ENCODE results near the gene FFAR2. TPM values are rescaled to one million over a fixed set of nuclear protein-coding genes. Genes with fewer than 3 reads are reported as not detected.
A peak's percentile ranks its signal among the peaks of the same experiment; 100 is the strongest.

The FFAR2 gene
- total RNA-seq, 2 donors from 2014 or later = 0.22 to 0.82 TPM

- H3K9me3 ChIP-seq = no peaks in the 10 kb centered on the region
- H3K9ac ChIP-seq (ENCODE audit: low read depth in 2 of 2, low read length in 2 of 2) = no peak overlapping the region
- no peaks in the 10 kb centered on the region for H3K36me3 ChIP-seq
- intact Hi-C loops (cut with DNase I) = no loop called here
- peaks cover 14% of the 10 kb centered on the region for H3K4me1 ChIP-seq
- H3K27ac ChIP-seq = no peak overlapping the region
- no peak for TF ChIP-seq CTCF (IDR thresholded peaks at IDR 0.05)
- no peak for DNase-seq
- H3K4me3 ChIP-seq = no peak overlapping the region
- H3K27me3 ChIP-seq = no peaks in the 10 kb centered on the region
Observed at GRCh38 chr19:35439921-35440320, 8.1 kb upstream of the FFAR2 start.

GRCh38 chr19:35442091-35442490 is 6.0 kb upstream of the FFAR2 start:
- H3K36me3 ChIP-seq = no peaks in the 10 kb centered on the region
- no peak overlapping the region for H3K27ac ChIP-seq
- intact Hi-C loops (cut with DNase I) = no loop called here
- no peak for TF ChIP-seq CTCF (IDR thresholded peaks at IDR 0.05)
- no peak for DNase-seq
- H3K9ac ChIP-seq (ENCODE audit: low read depth in 2 of 2, low read length in 2 of 2) = no peak overlapping the region
- H3K4me3 ChIP-seq = no peak overlapping the region
- no peaks in the 10 kb centered on the region for H3K27me3 ChIP-seq
- H3K9me3 ChIP-seq = no peaks in the 10 kb centered on the region
- H3K4me1 ChIP-seq = peaks cover 2% of the 10 kb centered on the region

GRCh38 chr19:35444735-35445134 is 3.3 kb upstream of the FFAR2 start:
- Histone ChIP-seq H3K36me3 (no peaks in the 10 kb centered on the region), H3K4me3 (no peak overlapping the region), H3K4me1 (no peaks in the 10 kb centered on the region), H3K9ac (ENCODE audit: low read depth in 2 of 2, low read length in 2 of 2) (no peak overlapping the region), H3K9me3 (no peaks in the 10 kb centered on the region), H3K27me3 (no peaks in the 10 kb centered on the region), H3K27ac (no peak overlapping the region)
- intact Hi-C loops (cut with DNase I) = no loop called here
- DNase-seq = no peak
- no peak for TF ChIP-seq CTCF (IDR thresholded peaks at IDR 0.05)

GRCh38 chr19:35445826-35446593 is 2.0 kb upstream of the FFAR2 start:
- Histone ChIP-seq H3K27ac (no peak overlapping the region), H3K9me3 (no peaks in the 10 kb centered on the region), H3K27me3 (peaks cover 3% of the 10 kb centered on the region), H3K4me1 (no peaks in the 10 kb centered on the region), H3K4me3 (no peak overlapping the region), H3K36me3 (no peaks in the 10 kb centered on the region), H3K9ac (ENCODE audit: low read depth in 2 of 2, low read length in 2 of 2) (no peak overlapping the region)
- DNase-seq = no peak
- intact Hi-C loops (cut with DNase I) = no loop called here
- no peak for TF ChIP-seq CTCF (IDR thresholded peaks at IDR 0.05)

GRCh38 chr19:35449359-35450043 is 1.4 kb downstream of the FFAR2 start:
- H3K27ac ChIP-seq = peak overlapping the region; percentile 11
- no peak for DNase-seq
- H3K9ac ChIP-seq (ENCODE audit: low read depth in 2 of 2, low read length in 2 of 2) = peak overlapping the region in 1 of 2 donors; percentile 50
- intact Hi-C loops (cut with DNase I) = no loop called here
- TF ChIP-seq CTCF (IDR thresholded peaks at IDR 0.05) = no peak
- H3K27me3 ChIP-seq = peaks cover 3% of the 10 kb centered on the region
- H3K9me3 ChIP-seq = no peaks in the 10 kb centered on the region
- no peaks in the 10 kb centered on the region for H3K4me1 ChIP-seq
- H3K36me3 ChIP-seq = no peaks in the 10 kb centered on the region
- no peak overlapping the region for H3K4me3 ChIP-seq

Measured in colonic mucosa (tissue), 4 donors.